ENCODE results near the gene OPRD1.

The OPRD1 gene

DNA sequence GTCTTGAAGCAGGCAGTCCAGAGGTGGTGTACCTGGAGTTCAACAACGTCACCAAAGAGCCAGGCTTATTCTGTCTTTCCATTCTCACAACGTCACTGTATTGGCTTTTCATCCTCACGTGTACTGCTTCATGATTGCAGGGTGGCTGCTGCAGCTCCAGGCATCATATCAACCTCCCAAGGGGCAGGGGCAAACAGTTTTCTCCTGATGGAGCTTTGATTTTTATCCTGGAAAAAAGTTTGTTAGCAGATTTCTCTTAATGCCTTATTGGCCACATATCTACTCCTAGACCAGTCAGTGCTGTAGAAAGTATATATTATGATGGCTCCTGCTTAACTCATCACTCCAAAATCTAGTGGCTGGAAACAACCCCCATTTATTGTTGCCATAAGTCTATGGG lies 8.3 kb upstream of the OPRD1 start:
- TF ChIP-seq, protein P1, sequence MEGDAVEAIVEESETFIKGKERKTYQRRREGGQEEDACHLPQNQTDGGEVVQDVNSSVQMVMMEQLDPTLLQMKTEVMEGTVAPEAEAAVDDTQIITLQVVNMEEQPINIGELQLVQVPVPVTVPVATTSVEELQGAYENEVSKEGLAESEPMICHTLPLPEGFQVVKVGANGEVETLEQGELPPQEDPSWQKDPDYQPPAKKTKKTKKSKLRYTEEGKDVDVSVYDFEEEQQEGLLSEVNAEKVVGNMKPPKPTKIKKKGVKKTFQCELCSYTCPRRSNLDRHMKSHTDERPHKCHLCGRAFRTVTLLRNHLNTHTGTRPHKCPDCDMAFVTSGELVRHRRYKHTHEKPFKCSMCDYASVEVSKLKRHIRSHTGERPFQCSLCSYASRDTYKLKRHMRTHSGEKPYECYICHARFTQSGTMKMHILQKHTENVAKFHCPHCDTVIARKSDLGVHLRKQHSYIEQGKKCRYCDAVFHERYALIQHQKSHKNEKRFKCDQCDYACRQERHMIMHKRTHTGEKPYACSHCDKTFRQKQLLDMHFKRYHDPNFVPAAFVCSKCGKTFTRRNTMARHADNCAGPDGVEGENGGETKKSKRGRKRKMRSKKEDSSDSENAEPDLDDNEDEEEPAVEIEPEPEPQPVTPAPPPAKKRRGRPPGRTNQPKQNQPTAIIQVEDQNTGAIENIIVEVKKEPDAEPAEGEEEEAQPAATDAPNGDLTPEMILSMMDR (IDR thresholded peaks at IDR 0.05; ENCODE audit: unreplicated experiment in 3 of 3): no peak
- Mint-ChIP-seq H3K4me3 (no peak overlapping the region), H3K27me3 (ENCODE audit: low read depth) (peaks cover 38% of the 10 kb centered on the region), H3K4me1 (no peaks in the 10 kb centered on the region), H3K9me3 (no peaks in the 10 kb centered on the region), H3K27ac (no peak overlapping the region), H3K36me3 (ENCODE audit: low read depth) (no peaks in the 10 kb centered on the region)

GRCh38 chr1:28804071-28804470 lies 7.9 kb upstream of the OPRD1 start:
- Mint-ChIP-seq H3K27me3 (ENCODE audit: low read depth) (peaks cover 35% of the 10 kb centered on the region), H3K36me3 (ENCODE audit: low read depth) (no peaks in the 10 kb centered on the region), H3K4me1 (no peaks in the 10 kb centered on the region), H3K4me3 (no peak overlapping the region), H3K9me3 (no peaks in the 10 kb centered on the region), H3K27ac (no peak overlapping the region)
- TF ChIP-seq, protein P1 (IDR thresholded peaks at IDR 0.05; ENCODE audit: unreplicated experiment in 3 of 3): no peak

DNA sequence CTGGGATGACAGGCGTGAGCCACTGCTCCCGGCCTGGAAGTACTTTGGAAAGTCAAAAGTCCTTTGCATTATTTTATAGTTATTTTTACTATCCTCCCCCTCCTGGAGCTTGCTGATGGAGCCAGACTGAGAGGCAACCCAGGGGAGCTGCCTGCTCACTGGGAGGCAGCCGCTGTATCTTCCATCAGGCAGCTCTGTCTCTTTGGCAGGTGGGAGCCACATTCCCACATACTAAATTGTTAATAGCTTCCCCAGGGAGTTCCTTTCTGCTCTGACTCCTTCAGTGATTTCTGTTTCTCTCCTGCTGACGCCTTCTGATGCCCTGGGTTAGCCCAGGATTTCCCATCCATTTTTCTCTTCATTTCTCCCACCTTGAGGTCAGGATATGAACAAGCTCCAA lies 4.9 kb upstream of the OPRD1 start:
- no peak overlapping the region for H3K4me3 Mint-ChIP-seq
- TF ChIP-seq, protein P1 (IDR thresholded peaks at IDR 0.05; ENCODE audit: unreplicated experiment in 3 of 3): no peak
- no peak overlapping the region for H3K27ac Mint-ChIP-seq
- H3K4me1 Mint-ChIP-seq: no peaks in the 10 kb centered on the region
- peaks cover 58% of the 10 kb centered on the region for H3K27me3 Mint-ChIP-seq (ENCODE audit: low read depth)
- no peaks in the 10 kb centered on the region for H3K9me3 Mint-ChIP-seq
- H3K36me3 Mint-ChIP-seq (ENCODE audit: low read depth): no peaks in the 10 kb centered on the region

- H3K27ac Mint-ChIP-seq: no peak overlapping the region
- no peak overlapping the region for H3K4me3 Mint-ChIP-seq
- peaks cover 59% of the 10 kb centered on the region for H3K27me3 Mint-ChIP-seq (ENCODE audit: low read depth)
- no peaks in the 10 kb centered on the region for H3K36me3 Mint-ChIP-seq (ENCODE audit: low read depth)
- H3K9me3 Mint-ChIP-seq: no peaks in the 10 kb centered on the region
- TF ChIP-seq, protein P1 (IDR thresholded peaks at IDR 0.05; ENCODE audit: unreplicated experiment in 3 of 3): no peak
- no peaks in the 10 kb centered on the region for H3K4me1 Mint-ChIP-seq
These were observed 4.0 kb upstream of the OPRD1 start for GRCh38 chr1:28807986-28808385.

DNA sequence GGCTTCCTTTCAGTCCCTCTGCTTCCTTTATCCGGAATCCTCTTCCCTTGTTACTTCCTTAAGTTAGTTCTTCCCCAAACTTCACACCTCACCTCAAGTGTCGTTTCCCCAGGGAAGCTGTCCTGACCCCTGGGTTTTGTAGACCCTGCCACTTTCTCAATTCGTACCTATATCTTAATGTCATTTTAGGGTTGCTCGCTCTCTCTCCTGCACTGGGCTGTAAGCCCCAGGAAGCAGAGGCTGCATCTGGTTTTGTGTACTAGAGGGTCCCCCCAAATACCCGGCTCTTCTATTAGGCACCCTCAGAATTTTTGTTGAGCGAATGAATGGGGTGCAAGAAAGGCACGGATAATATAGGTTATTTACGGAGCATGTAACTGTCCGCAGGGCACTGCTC lies 603 bp upstream of the OPRD1 start:
- TF ChIP-seq, protein P1 (IDR thresholded peaks at IDR 0.05; ENCODE audit: unreplicated experiment in 3 of 3): no peak
- peak overlapping the region in 2 of 3 experiments; percentile 41 to 48 for H3K4me3 Mint-ChIP-seq
- no peaks in the 10 kb centered on the region for H3K9me3 Mint-ChIP-seq
- peaks cover 12% of the 10 kb centered on the region for H3K4me1 Mint-ChIP-seq
- peaks cover 75% of the 10 kb centered on the region for H3K27me3 Mint-ChIP-seq (ENCODE audit: low read depth)
- H3K27ac Mint-ChIP-seq: no peak overlapping the region
- H3K36me3 Mint-ChIP-seq (ENCODE audit: low read depth): no peaks in the 10 kb centered on the region

DNA sequence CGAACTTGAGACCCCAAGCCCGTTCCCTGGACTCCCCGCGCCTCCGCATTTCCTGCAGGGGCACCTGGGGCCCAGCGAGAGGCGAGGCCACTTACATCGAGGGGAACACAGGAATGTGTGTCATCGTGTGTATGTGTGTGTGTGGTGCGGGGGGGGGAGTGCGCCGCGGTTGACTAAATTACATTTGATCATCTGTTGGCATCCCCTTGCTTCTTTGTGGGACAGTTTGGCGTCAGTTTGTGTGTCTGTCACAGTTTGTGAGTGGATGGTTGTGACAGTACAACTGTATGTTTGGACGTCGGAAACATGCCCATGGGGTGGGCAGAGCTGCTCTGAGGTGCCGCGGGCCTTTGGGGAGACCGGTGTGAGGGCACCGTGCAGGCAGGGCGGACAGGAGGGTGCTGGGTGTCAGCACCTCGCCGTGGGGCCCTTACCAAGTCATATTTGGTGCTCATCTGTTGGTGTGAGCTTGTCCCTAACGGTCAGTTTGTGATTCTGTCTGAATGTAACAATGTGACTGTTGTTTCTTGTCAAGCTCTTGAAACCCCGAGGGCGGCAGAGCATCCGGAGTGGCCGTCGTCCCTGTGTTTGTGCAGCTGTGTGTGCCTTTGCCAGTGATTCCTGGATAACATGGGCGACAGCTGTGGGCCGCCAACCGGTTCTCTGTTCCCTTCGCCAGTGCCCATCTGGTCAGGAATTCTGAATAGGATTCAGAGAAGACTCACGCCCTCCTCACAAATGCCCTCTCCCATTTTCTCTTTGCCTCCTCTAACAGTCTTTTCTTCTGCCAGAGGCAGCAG lies 899 bp downstream of the OPRD1 start:
- Mint-ChIP-seq H3K27me3 (ENCODE audit: low read depth) (peaks cover 80% of the 10 kb centered on the region), H3K4me1 (peaks cover 12% of the 10 kb centered on the region), H3K27ac (no peak overlapping the region), H3K36me3 (ENCODE audit: low read depth) (no peaks in the 10 kb centered on the region), H3K4me3 (peak overlapping the region; percentile 49 to 62 (median 62)), H3K9me3 (no peaks in the 10 kb centered on the region)
- TF ChIP-seq, protein P1 (IDR thresholded peaks at IDR 0.05; ENCODE audit: unreplicated experiment in 3 of 3): no peak
